Measurements from ENCODE around the gene RALGAPA1.

The RALGAPA1 gene

DNA sequence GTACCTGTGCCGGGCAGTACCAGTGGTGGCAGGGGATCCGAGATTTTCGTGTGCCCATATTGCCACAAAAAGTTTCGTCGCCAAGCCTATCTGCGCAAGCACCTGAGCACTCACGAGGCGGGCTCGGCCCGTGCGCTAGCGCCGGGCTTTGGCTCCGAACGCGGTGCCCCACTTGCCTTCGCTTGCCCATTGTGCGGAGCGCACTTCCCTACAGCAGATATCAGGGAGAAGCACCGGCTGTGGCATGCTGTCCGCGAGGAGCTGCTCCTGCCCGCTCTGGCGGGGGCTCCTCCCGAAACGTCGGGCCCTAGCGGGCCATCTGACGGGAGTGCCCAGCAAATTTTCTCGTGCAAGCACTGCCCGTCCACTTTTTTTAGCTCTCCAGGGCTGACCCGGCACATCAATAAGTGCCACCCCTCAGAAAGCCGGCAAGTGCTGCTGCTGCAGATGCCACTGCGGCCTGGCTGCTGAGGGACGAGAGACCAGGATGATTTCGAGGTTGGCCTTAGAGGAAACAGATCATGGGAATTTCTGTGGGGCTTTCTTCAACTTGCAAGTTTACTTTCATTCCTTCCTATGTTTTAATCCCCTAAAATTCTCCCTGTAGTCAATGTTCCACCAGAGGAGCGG lies 273.5 kb downstream of the RALGAPA1 start:
- no peak for DNase-seq (ENCODE audit: low read depth)

DNA sequence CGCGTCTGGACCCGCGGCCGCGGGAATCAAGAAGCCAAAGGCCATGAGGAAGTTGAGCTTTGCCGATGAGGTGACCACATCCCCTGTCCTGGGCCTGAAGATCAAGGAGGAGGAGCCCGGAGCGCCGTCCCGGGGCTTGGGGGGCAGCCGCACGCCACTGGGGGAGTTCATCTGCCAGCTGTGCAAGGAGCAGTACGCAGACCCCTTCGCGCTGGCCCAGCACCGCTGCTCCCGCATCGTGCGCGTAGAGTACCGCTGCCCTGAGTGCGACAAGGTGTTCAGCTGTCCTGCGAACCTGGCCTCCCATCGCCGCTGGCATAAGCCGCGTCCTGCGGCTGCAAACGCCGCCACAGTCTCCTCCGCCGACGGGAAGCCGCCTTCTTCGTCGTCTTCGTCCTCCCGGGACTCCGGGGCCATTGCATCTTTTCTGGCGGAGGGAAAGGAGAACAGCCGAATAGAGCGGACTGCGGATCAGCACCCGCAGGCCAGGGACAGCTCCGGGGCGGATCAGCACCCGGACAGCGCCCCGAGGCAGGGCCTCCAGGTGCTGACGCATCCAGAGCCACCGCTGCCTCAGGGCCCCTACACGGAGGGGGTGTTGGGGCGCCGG lies 274.1 kb downstream of the RALGAPA1 start:
- DNase-seq (ENCODE audit: low read depth), result peak; percentile 30

DNA sequence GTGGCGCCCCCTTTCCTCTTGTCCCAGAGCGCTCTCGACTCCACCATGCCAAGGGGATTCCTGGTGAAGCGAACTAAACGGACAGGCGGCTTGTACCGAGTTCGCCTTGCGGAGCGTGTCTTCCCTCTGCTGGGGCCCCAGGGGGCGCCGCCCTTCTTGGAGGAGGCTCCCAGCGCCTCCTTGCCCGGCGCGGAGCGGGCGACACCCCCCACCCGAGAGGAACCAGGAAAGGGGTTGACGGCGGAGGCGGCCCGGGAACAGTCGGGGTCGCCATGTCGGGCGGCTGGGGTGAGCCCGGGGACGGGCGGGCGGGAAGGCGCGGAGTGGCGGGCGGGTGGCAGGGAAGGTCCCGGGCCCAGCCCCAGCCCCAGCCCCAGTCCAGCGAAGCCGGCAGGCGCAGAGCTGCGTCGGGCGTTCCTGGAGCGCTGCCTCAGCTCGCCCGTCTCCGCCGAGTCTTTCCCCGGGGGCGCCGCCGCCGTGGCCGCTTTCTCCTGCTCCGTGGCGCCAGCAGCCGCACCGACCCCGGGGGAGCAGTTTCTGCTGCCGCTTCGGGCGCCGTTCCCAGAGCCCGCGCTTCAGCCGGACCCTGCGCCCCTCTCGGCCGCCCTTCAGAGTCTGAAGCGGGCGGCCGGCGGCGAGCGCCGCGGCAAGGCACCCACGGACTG lies 274.8 kb downstream of the RALGAPA1 start:
- DNase-seq (ENCODE audit: low read depth), result no peak

DNA sequence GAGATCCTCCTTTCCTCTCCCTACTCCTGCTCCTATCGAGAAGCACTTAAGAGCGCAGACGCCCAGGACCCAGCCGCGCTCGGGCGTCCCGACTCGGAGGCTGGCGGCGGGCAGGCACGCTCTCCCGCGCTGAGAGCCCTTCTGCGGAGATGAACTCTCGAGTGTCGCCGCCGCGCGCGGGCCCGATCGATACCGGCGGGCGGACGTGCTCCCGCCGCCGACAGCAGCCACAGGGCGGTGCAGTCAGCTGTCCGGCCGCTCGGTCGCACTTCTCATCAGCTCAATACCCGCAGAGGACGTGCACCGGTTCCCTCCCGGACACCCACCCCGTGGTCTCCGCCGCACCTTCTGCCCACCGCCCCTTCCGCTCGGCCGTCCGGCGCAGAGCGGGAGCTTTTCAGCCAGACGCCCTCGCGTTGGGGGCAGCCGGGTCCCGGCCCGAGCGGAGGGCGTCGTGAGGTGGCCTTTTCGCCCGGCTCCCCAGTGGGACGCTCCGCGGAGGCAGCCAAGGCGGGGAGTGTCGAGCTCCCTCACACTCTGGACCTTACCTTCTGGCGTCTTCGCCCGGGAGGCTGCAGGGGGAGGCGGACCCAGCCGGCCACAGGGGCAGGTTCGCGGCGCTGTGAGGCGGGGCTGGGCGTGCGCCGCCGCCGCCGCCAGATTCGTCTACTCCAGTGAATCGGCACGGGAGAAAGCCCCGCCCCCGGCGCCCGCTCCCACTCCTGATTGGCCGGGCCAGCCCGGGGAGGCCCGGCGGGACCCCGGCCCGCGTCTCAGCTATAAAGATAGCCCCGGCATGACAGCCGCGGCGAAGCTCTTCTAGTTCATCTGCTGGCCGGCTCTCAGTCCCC lies 275.5 kb downstream of the RALGAPA1 start, which contains the start of gene INSM2:
Gene INSM2, plus strand, starts transcription at position 808 of the 851 bp plus-strand sequence. CDS start 89 bp downstream, outside the sequence.
- DNase-seq (ENCODE audit: low read depth), result peak; percentile 26

DNA sequence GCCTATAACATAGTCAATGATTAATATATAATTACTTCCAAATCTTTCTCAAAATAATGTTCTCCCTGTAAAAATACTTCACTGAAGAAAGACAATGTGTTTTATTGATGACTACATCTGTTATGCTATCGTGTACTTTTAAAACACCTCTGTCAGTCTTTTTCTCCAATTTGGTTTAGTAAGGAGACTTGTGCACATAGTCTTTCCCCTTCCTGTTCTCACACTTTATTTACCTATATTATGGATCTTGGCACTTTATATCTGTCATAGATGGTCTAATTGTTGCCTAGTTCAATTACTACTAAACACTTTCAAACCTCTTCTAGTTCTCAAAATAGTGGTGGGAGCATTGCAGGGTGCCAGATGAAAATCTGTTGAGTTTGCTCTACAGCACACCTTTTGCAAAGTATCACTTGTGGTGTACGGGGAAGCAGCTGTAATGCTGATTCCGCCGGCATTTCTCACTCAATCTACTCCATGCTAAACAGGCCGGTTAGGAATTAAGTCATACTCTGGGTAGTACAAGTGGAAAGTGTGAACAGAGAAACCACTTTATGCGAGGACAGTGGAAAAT lies 276.2 kb downstream of the RALGAPA1 start:
- no peak for DNase-seq (ENCODE audit: low read depth)

DNA sequence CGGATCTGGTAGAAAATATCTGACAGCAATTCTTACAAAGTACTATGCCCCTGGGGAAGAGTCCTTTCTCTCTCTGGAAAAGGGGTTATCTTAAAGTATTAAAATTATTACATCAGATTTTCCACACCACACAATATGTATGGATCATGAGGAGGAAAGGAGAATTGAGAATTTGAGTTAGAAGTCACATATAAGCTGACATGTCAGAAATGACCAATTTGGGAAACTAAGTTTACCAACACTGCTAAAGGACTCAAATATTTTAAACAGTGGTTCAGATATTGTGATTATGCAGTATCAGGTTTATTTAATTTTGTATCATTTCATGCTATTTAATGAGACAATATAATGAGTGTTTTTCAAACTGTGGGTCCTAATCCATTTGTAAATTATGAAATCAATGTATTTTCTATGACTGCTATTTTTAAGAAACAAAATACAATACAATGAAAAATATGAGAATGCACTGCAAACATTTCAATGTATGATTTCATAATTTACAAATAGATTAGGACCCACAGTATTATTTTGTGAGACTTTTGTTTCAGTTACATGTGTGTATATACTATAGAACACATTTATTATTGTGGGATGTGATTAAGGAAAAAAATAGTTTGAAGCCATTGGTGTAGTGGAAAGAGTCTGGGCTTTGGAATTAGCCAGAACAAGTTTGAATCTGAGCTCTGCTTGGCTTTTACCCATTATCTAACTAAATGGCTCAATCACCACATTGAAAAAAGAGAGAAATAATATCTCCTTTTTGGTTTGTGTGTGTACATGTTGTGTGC lies 276.9 kb downstream of the RALGAPA1 start:
- no peak for DNase-seq (ENCODE audit: low read depth)

DNA sequence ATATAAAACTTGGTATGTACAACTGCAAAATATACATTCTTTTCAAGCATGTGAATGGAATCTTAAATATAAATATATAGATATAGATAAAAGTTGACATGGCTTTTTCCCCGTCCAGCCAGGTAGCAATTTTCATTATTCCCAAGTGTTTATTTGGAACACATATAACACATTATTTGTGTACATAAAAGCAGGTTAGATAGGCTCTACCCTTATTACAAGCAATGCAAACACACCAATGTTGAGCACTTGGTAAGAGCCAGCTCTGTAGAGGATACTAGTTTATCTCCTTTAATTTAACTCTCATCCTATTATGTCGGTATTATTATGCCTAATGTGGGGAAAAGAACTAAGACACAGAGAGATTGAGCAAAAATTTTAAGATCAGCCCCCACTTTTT lies 282.1 kb downstream of the RALGAPA1 start:
- no peak for DNase-seq (ENCODE audit: low read depth)

DNA sequence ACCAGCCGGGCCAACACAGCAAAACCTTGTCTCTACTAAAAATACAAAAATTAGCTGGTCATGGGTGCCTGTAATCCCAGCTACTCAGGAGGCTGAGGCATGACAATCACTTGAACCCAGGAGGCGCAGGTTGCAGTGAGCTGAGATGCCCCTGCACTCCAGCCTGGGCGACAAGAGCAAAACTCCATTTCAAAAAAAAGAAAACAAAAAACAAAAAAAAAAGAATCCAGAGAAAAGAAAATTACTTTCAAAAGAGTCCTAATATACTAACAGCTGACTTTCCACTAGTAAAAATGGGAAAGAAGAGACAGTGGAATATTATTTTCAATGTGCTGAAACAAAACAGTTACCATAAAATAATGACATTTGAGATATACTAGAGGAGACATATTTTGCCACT lies 283.4 kb downstream of the RALGAPA1 start:
- DNase-seq (ENCODE audit: low read depth), result no peak

DNA sequence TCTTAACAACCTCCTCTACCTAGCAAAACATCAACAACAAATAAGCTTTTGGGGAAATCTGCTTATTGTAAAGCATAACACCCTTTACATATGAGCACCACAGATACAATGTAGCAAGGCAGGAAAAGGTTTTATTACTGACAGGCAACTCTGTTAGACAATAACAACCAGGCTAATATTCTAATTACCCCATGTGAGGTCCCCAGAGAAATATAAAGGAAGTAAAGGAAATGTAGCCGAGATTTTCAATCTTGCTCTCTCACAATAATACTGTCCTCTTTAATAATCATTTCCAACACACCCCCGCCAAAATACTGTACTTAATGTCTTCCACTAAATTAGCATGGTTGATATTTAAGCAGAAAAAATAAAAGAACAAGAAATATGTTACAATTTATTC lies 289.1 kb downstream of the RALGAPA1 start:
- DNase-seq (ENCODE audit: low read depth), result no peak

DNA sequence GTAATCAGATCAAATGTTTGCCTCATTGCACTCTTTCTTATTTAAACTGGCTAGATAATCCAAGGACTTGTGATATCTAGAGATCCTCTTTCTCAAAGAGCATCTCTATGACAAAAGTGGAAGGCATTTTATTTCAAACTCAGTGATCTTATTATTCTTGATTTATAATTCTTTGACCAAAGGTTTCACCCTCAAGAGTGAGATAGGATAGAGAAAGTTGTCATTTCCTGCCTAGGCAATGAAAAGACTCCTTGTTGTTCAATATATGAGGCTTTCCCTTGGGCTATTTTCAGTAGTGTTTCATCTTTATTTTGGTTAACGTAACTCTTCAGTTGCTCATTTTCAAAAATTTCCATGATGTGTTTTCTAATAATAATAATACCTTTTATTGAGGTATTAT lies 293.2 kb downstream of the RALGAPA1 start:
- no peak for DNase-seq (ENCODE audit: low read depth)

DNA sequence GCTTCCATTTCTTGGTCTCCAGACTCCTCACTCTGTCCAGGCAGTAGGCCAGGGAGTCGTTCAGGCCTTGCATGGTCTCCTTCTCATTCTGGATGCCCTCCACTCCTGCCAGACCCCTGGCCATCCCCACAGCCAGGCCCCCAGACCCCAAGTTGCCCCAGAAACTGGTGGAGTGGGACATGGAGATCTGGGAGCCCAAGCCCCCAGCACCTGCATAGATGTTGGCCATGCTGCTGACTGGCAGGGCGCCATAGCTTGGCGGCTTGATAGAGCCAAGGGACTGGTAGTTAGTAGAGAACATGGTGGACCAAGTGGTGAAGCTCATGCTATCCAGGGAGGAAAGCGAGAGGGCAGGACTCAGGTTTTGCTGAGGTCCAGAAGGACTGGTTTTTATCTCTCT lies 296.3 kb downstream of the RALGAPA1 start:
- DNase-seq (ENCODE audit: low read depth), result no peak

DNA sequence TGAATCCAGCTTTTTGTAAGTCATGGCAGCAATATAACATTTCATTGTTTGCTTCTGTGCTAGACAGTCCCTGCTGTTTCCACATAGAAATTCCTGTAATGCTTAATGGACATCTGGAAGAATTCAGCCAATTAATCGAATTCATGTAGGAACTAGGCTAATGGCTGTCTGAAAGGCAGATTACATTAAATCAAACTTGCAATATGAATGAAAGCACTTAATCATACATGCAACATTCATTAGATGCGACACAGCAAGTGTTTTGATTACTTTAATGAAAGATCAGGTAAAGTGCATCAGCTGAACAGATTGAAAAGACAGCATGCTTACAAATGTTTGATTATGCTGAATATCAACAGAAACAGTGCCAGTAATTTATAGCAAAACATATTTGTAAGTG lies 299.2 kb downstream of the RALGAPA1 start:
- no peak for DNase-seq (ENCODE audit: low read depth)

DNA sequence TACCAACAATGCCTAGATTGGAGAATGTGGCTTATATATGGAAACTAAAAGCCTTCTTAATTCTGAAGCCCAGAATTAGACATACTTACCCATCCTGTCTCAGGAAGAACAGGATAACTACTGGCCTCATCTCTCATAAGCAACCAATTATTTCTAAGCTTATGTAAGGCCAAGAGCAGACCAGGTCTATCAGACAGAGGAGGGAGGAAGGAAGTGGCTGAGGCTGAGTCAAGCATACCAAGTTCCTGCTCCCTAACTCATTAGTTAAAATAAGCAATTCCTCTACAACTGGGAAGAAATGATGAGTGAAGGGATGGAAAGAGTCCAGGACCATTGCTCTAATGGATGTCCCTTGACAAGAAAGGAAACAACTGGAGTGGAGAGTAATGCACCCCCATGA lies 302.2 kb downstream of the RALGAPA1 start:
- DNase-seq (ENCODE audit: low read depth), result no peak

DNA sequence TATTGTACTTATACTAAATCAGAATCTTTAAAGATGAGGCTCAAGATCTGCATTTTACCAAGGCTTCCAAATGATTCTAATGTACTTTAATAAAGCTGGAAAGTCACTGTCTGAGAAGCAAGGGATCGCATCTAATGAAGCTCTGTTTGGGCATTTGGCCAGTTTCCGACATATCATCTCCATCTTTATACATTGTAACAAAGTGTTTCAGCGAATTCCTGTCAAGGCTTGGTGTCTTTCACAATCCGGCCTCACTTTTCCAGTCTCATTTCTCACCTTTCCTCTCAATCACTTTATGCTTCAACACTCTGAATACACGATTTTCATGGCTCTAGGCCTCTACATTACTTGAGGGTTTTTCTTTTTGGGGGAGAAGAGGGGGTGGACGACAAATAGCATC lies 302.6 kb downstream of the RALGAPA1 start:
- DNase-seq (ENCODE audit: low read depth), result no peak

DNA sequence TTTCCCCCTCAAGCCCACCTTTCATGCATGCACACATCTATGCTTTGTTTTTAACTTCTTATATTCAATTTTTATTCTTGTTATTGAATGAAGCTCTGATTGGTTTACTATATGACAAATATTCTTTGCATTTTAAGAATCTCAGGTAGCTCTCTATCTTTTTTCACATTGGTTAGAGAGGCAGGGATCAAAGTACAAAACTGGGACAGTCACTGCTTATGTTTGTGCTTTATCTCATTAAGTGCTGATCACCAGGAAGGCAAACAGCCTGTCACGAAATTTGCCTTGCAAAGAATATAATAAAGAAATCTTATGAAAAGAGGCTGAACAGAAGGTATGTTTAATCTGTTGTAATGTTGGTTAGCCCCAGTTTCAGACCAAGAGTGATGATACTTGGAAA lies 304.8 kb downstream of the RALGAPA1 start:
- DNase-seq (ENCODE audit: low read depth), result no peak

DNA sequence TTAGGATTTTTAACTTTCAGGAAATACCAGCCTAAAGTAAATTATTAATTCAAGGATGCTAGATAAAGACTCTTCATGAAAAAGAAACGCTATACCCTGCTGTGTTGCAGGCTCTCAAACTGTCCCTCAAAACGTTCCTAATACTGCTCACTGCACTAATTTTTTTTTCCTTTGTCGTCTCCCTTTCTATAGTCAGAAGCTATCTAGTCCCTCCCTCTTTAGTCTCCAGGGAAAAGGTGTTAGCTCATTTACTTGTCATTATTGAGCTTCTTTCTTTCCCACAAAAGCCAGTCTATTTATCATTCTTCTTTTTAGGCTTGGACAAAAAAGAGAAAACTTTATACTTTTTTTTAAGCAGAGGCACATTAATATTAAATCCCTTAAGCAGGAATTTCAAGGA lies 305.4 kb downstream of the RALGAPA1 start:
- no peak for DNase-seq (ENCODE audit: low read depth)

DNA sequence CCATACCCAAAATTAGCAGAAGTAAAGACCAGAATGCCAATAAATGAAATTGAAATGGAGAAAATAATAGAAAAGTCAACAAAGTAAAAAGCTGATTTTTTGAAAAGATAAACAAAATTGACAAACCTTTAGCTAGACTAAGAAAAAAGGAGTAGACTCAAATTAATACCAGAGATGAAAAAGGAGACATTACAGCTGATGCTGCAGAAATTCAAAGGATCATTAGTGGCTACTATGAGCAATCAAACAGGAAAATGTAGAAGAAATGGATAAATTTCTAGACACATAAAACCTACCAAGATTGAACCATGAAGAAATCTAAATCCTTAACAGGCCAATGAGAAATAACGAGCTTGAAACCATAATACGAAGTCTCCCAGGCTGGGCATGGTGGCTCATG lies 309.9 kb downstream of the RALGAPA1 start:
- DNase-seq (ENCODE audit: low read depth), result no peak

DNA sequence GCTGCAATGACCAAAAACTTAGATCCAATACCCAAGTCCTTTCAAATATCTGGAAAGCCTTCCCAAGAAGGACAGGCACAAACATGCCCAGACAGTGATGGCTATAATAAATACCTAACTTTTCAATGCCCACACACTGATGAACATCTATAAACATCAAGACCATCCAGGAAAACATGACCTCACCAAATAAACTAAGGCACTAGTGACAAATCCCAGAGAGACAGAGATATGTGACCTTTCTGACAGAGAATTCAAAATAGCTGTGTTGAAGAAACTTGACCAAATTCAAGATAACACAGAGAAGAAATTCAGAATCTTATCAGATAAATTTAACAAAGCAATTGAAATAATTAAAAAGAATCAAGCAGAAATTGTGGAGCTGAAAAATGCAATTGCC lies 313.8 kb downstream of the RALGAPA1 start:
- DNase-seq (ENCODE audit: low read depth), result no peak

DNA sequence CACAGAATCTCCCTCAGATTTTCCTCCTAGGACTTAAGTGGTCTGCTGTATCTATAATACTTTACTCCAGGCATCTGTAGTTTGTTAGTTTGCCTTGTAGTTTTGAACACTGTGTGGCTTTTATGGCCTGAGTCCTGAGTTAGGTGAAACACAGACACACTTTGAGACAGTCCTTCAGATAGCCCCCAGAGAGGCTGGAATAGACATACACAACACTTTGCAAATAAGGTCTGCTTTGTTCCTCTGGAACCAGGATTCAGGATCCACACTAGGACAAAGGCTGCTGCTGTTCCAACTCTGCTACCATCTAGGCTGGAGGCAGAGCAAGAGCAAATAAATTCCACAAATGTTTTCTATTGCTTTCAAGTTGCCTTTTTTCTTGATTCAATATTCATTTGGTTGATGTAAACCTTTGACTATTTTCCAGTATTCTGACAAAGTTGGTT lies 316.5 kb downstream of the RALGAPA1 start:
- no peak for DNase-seq (ENCODE audit: low read depth)
